NCI-H146 (cell line): ENCODE measurements around the gene CREB1.

Experiments
- DNase-seq: peaks from one replicate; lab custom pipeline; 2025; lab: John Stamatoyannopoulos, UW

Gene CREB1

DNA sequence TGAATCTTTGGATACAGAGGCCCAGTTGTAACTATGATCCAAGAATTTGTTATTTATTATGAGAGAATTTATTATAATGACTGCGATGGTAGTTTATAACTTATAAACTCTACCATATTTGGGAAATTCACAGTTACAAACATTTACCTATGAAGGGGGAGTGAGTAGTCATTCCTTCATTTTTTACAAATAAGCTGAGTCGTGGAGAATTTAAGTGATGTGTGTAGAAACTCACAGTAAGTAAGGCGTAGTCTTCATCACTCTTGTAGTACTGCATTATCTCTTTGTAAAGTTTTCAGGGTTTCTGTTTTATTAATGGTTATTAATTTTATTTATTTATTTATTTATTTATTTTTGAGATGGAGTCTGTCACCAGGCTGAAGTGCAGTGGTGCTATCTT lies 13.5 kb downstream of the CREB1 start:
- DNase-seq: no peak

DNA sequence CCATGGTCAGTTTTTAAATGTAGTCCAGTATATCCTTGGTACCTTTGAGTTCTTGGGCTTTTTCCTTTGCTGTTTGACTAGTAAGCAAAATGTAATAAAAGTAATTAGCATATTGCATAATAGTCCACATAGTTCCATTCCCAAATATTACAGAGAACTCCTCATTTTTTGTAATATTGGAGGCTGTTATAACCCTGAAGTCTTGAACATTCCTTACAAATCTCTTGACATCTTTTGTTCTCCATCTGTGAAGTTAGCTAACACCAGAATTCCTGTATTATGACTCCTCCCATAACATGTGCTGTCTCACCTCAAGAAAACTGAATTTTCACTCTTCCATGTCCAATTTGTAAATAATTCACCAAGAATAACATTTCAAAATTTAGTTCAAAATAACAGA lies 17.1 kb downstream of the CREB1 start:
- no peak for DNase-seq

DNA sequence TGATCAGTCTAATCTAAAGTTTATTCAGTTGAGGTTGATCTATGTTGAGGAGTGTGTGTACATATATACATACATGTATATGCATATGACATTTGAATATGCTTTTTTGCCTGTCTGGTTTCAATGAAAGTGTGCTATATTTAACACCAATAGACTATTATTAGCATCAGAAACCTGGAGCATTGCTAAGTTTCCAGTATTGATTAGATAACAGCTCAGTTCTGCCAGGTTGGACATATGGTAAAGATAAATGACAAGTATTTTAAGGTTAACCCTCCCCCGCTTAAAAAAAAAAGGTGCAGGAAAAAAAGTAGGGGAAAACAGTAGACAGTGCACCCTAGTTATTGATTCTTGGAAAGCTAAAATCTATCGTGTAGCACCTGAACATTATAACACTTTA lies 19.4 kb downstream of the CREB1 start:
- no peak for DNase-seq

DNA sequence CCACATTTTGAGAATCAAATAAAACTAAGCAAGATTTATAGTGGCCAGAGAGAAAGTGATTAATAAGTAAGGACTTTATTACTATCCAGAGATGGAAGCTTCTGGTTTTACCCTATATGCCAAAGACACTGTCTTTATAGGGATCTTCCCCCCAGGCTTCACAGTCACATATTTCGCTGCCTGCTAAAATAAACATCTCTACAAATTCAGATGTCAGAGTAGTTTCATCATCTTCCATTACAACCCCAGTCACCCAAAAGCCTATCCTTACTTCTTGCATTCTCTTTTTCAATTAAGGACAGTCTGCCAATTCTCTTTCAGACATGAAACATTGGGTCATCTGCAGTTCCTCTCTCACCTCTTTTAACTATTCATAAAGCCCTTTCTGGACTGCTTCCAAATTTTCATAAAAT lies 28.3 kb downstream of the CREB1 start:
- no peak for DNase-seq

DNA sequence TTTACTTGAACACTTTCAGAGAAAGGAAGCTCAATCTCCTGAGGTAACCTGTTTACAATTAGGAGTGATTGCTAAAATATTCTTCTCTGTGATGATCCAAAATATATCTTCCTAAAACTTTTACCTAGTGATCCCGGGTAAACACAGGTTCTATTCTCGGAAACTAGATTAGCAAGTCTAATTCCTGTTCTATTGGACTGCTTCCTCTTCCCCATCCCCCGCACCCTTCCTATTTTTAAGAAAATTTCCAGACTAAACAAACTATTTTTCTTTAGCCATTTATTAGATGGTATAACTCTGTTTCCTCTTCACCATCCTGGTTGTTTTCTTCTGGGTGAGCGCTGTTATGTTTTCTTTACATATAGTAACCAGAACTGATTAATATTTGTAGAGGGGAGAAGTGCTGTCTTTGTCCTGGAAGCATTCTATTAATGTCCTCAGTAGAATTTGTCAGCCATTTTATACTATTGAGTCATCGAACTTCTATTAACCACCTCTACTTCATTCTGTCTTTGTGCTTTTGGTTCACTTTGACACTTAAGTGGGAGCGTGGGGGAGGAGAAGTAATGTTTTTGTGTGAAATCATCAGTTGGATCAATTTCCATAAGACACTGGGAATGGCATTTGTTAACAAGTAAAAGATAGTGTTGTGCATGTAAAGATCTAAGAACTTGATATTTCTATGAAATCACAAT lies 31.8 kb downstream of the CREB1 start:
- no peak for DNase-seq

DNA sequence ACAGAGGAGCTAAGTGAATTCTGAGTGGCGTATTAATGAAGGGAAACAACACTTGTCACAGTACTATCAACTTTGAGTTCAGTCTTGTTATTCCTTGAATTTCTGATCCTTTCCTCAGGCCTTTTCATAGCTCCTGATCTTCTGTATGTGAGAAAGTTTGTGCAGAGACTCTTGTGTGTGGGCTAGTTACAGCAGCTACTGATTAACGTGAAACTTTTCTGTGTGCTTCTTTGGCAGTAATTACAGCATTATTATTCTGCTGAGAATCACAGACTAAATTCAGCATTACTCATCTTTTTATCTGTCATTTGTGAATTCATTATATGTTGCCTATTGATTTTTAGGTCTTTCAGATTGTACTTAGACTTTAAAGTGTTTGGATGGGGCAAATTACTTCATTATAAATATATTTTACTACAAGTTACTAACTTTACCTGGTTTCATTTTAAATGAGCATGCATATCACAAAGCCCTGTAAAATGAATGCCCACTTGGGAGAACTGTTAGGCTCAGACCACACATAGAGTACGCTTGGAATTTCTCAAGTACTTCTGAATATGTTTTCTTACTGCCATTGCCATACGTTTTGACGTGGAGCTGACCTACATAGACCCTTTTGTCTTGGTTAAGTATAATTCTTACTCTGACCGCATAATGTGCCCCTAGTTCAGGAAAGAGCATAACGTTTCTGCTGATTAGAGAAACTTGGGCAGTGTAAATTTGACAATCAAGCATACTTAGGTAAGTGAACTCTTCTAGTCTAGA lies 36.2 kb downstream of the CREB1 start:
- DNase-seq: no peak

DNA sequence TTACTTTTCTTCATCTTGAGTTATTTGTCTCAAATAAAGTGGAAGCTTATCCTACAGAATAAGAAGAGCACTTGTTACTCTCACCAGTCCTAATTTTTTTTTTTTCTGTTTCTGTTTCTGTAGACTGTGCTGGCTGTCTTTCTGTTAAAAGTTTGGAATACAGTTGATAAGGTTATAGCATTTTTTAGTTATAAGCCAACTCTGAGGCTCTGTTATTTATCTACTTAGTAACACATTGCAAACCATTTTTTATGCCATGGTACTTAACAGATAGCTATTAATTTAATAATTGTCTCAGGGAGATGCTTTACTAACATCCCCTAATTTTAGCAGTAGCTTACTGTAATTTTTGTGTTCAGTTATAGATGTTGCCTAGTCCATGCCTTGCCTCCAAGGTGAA lies 37.9 kb downstream of the CREB1 start:
- DNase-seq: no peak

GRCh38 chr2:207571370-207571769 lies 41.6 kb downstream of the CREB1 start:
- DNase-seq: no peak

- no peak for DNase-seq
Measured at GRCh38 chr2:207584952-207585351, 55.2 kb downstream of the CREB1 start.

DNA sequence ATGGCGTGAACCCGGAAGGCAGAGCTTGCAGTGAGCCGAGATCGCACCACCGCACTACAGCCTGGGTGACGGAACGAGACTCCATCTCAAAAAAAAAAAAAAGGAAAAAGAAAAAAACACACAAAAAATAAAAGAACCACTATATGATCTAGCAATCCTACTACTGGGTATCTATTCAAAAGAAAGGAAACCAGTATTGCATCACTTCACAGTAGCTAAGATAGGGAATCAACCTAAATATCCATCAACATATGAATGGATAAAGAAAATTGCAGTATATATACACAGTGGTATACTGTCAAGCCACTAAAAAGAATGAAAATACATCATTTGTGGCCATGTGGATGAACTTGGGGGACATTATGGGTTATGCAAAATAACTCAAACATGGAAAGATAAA lies 57.5 kb downstream of the CREB1 start:
- DNase-seq: no peak

DNA sequence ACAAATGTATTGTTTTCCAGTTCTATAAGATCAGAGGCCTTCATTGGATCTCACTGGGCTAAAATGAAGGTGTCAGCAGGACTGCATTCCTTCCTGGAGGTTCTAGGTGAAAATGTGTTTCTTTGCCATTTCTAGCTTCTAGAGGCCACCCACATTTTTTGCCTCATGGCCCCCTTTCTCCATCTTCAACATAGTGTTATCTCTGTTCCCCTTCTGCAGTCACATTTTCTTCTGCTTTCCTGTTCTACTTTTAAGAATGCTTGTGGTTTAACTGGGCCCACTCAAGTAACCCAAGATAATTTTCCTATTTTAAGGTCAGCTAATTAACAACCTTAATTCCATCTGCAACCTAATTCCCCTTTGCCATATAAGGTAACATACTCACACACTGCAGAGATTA lies 59.4 kb downstream of the CREB1 start:
- no peak for DNase-seq

GRCh38 chr2:207593277-207593676 lies 63.5 kb downstream of the CREB1 start:
- no peak for DNase-seq

- no peak for DNase-seq
Measured at GRCh38 chr2:207594264-207594663, 64.5 kb downstream of the CREB1 start.

DNA sequence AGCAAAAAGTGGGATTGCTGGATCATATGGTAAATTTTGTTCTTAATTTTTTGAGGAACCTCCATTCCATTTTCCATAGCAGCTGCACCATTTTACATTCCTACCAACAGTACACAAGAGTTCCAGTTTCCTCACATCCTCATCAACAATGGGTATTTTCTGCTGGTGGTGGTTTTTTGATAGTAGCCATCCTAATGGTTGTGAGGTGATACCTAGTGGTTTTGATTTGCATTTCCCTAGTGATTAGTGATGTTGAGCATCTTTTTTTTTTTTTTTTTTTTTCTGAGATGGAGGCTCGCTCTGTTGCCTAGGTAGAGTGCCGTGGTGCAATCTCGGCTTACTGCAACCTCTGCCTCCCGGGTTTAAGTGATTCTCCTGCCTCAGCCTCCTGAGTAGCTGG lies 65.0 kb downstream of the CREB1 start:
- no peak for DNase-seq

DNA sequence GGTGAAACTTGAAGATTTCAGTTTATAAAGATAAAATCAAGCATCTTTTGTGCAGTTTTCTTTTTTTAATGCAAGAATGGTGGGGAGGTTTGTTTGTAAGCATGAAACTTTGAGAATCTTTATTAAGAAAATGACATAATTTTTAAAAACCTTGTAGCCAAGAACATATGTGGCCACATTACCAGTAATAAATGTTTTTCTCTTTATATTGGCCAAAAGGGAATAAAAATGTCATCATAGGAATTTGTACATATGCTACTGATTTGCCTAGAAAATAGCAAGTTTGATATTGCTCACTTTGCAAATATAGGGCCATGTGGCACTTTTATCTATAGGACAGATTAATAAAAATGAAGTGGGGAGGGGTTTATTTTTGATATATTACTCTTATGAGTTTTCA lies 69.9 kb downstream of the CREB1 start:
- DNase-seq: no peak

DNA sequence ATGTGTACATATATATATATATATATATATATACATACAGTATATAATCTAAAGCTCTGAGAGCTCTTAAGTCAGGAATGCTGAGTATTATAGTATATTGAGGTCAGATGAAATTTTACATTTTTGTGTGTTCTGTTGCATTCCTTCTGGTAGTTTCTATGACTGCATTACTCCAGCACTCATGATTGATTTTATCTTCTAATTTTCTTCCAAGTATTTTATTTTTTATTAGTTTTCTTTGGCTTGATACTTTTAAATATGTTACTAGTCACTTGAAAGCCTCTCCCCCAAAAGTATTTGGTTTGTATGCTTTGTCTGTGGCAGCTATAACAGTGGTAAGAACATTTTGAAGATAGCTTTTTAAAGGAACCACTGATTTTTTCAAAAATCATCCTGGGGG lies 70.5 kb downstream of the CREB1 start:
- DNase-seq: no peak

DNA sequence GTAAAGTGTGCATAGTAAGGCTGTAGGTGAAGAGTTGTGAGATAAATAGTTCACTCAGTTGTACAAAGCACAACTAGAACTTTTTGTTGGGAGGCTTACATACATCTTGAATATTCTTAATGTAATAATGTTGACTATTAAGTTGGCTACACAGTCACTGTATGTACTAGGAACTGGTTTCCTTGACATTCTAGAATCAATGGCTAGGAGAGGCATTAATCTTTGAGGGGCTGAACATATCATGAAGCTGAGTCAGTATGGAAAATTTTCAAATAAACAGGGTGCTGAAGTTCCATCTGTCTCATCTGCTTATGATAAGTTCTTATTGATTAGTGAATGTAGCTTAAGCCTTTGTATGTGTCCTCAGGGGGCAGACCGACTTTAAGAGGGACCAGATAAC lies 72.0 kb downstream of the CREB1 start:
- DNase-seq: peak; percentile 12

- no peak for DNase-seq
Measured at GRCh38 chr2:207603486-207603885, 73.7 kb downstream of the CREB1 start.

- DNase-seq: no peak
Measured at GRCh38 chr2:207606399-207606798, 76.6 kb downstream of the CREB1 start.

DNA sequence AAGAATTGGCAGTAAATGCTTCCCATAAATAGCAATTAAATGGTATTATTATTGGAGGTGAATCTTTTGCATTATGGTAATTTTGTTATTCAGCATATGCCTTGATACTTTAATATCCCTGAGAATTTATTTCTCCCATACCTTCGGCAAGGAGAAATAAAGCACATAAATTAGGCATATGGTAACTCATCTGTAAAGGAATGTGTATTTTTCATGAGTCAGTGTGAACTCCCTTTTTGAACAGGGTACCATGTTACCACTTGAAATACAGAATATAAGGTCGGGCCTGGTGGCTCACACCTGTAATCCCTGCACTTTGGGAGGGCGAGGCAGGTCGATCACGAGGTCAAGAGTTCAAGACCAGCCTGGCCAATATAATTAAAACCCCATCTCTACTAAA lies 77.1 kb downstream of the CREB1 start:
- no peak for DNase-seq

GRCh38 chr2:207612714-207613113 lies 83.0 kb downstream of the CREB1 start:
- no peak for DNase-seq

DNA sequence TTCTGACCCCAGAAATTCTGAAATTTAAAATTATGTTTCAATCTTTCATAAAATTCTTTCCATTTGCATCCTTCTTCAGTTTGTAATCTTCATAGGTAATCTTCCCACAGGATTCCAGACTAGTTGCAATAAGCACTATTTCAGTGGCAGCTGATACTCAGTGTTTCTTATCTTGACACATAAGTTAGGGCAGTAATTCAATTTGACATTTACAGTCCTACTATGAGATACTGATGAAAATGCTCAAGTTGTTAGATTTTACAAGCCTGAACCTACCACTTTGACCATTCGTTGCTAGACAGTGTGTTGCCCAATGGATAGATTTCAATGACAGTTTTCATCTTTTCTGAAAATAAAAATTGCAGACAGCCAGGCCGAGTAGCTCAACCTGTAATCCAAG lies 85.1 kb downstream of the CREB1 start:
- DNase-seq: no peak

DNA sequence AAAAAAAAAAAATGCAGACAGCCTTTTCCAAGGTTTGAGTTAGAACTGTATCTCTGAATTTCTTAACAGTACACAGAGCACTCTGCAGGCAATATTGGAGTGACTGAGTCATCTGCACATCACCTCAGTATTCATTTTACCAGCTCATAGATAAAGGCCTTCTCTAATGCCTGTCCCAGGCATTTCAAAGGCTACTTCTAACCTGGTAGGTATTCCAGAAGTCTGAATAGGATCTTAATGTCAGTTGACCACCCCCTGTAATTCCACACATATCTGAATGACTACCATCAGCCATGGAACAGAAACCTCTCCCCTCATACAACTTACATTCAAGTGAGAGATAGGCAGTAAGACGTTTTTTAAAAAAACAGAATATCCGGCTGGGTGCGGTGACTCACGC lies 86.4 kb downstream of the CREB1 start:
- DNase-seq: no peak
